ENCODE results near the gene PALD1.
A peak's percentile ranks its signal among the peaks of the same experiment; 100 is the strongest.

Gene PALD1

GRCh38 chr10:70508912-70509756 lies 30.6 kb downstream of the PALD1 start:
- no peak for DNase-seq

DNA sequence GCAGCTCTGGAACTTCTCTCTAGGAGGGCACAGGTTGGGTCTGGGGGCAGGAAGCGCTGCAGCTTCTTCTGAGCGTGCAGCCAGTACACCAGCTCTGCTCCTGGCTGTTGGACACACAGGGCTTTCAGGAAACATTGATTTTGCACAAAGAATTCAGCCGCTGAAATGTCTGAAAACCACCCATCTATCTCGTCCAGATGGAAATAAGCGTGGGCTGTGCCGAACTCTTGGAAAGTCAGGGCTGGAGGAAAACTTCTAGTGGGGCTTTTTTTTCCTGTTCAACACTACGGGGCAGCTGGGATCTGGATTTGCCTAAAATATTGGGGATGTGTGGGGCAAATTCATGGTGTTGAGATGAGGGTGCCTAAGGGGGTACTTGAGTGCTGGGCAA lies 31.2 kb downstream of the PALD1 start:
- DNase-seq, result no peak

- DNase-seq, result no peak
These were observed 31.9 kb downstream of the PALD1 start for GRCh38 chr10:70510453-70510852.

GRCh38 chr10:70510904-70511303 lies 32.3 kb downstream of the PALD1 start:
- DNase-seq, result no peak

- DNase-seq, result no peak
These were observed 33.6 kb downstream of the PALD1 start for GRCh38 chr10:70512149-70512639.

- peak; percentile 26 to 47 for DNase-seq
These were observed 35.3 kb downstream of the PALD1 start for GRCh38 chr10:70513848-70514309.

DNA sequence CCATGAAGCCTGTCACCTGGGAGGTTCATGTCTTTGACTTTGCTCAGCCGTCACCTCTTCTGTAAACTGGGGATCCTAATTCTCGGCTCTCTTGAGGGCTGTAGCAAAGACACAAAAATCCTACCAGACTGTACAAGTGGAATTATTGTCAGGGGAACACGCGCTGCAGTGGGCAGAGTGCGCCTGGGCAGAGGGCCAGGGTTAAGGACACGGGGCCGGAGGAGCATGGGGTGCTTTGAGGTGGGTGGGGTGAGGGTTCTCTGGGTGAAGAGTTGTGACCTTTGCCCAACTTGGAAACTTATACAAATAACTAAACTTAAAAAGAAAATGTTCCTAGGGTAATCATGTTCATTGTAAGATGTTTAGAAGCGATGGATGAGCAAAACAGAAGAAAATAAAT lies 36.0 kb downstream of the PALD1 start:
- DNase-seq, result no peak

- DNase-seq, result no peak
These were observed 36.6 kb downstream of the PALD1 start for GRCh38 chr10:70515035-70515667.

DNA sequence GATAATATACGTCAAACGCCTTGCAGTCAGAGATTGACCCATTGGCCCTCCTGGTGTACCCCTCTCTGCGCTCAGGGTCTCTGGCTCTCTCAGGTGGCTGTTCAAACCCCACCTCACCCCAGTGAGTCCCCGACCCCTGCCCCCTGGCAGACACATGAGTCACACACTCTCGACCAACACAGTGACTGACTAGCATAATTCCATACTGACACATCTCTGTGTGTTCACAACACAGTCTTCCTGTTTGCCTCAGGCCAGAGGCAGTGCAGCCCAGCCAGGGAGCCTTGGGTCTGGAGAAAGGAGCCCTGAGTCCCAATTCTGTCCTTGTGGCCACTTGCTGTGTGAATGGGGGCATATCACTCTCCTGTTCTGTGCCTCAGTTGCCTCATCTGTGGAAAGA lies 40.1 kb downstream of the PALD1 start:
- DNase-seq, result no peak

DNA sequence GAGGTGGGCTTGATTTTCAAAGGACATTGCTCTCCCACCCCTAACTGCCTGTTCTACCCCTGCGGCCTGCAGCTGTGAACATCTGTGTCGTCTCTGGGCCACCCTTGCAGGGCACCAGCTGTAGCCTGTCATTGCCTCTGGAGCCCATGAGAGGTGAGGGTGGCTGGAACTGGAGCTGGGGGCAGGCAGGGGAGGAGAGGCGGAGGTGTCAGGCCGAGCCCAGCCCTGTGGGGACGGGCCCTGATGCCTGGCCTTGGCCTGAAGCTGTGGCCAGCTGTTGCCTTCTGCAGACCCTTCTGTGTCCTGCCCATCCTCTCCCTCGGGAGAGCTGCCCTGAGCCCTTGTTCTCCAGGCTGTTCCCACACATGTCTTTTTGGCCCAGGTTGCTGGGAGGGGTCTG lies 44.5 kb downstream of the PALD1 start:
- DNase-seq, result no peak

GRCh38 chr10:70523549-70523948 lies 45.0 kb downstream of the PALD1 start:
- no peak for DNase-seq

- no peak for DNase-seq
These were observed 49.7 kb downstream of the PALD1 start for GRCh38 chr10:70528314-70528713.

DNA sequence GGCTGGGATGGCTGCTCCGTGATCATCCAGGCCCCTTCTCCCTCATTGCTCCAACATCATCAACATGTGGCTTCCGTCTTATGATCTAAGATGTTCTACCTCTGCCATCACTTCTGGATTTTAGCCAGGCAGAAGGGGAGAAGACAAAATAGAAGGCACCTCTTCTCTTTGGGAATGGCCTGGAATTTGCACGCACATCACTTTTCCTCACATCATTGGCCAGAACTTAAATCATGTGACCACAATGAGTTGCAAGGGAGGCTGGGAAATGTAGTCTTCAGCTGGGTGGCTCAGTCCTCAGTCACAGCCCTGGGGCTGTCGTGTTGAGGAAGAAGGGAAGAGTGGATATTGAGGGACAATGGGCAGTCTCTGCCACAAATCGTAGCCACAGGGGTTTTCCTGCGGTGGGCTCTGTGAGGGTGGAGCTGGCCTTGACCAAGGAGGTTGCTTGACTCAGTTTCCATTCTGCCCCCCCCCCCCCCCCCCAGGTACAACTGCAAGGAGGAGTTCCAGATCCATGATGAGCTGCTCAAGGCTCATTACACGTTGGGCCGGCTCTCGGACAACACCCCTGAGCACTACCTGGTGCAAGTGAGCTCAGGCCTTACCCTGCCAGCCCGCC lies 50.3 kb downstream of the PALD1 start:
- DNase-seq, result no peak

DNA sequence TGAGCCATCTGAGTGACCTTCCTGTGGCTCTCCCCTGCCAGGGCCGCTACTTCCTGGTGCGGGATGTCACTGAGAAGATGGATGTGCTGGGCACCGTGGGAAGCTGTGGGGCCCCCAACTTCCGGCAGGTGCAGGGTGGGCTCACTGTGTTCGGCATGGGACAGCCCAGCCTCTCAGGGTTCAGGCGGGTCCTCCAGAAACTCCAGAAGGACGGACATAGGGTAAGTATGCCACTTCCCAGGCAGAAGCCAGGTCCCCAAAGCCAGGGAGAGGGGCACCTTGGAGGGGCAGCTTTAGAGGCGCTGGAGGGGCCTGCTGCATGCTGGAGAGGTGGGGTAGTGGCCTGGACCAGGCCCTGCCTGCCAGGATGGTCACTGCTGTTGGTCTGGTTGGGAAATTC lies 51.3 kb downstream of the PALD1 start:
- DNase-seq, result no peak

- DNase-seq, result no peak
These were observed 51.7 kb downstream of the PALD1 start for GRCh38 chr10:70530315-70530714.

GRCh38 chr10:70532554-70533188 lies 54.1 kb downstream of the PALD1 start:
- no peak for DNase-seq

DNA sequence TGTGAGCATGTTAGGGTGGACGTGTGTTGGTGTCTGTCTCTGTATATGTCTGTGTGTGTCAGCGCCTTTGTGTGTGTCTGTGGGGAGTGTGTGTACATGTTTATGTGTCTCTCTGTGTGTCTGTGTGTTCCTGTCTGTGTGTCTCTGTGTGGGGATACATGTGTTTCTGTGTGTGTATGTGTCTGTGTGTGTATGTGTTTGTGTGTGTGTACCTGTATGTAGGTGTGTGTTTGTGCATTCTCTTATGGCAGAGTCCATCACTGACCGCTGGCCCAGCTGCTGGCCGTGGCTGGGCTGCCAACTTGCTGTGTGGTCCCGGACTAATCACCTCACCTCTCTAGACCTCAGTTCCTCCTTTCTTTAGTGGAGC lies 54.6 kb downstream of the PALD1 start:
- no peak for DNase-seq

GRCh38 chr10:70534281-70534680 lies 55.7 kb downstream of the PALD1 start:
- DNase-seq, result no peak

GRCh38 chr10:70535001-70535400 lies 56.4 kb downstream of the PALD1 start:
- no peak for DNase-seq

DNA sequence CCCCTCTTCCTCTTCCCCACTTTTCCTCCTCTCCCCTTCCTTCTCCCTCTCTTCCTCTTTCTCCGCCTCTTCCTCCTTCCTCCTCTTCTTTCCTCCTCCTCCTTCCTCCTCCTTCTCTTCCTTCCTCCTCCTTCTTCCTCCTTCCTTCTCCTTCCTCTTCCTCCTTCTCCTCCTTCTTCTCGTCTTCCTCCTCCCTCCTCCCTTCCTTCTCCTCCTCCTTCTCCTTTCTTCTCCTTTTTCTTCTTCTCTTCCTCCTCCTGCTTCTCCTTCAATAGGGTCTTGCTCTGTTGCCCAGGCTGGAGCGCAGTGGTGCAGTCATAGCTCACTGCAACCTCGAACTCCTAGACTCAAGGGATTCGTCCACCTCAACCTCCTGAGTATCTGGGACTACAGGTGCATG lies 56.9 kb downstream of the PALD1 start:
- DNase-seq, result no peak

DNA sequence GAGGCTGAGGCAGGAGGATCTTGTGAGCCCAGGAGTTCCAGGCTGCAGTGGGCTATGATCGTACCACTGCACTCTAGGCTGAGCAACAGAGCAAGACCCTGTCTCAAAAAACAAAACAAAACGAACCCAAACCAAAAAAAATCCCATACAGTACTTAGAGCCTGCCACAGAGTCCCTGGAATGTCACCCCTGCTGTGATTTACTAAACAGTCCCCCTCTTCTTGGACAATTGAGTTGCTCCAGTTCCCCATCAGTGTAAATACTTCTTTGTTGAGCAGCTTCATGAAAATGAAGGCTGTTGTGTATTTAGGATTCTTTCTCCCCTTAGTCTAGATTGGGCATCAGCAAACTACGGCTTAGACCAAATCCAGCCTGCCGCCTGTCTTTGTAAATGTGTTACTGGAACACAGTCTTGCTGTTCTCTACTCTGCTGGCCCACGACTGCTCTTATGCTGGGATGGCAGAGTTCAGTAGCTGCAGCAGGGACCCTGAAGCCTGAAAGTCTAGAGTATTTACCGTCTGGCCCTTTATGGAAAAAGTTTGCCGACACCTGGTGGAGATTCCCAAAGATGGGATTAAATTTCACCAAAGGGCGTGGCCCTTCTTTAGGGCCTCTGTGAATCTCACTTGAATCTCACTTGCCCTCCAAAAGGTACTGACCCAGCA lies 57.8 kb downstream of the PALD1 start:
- no peak for DNase-seq

DNA sequence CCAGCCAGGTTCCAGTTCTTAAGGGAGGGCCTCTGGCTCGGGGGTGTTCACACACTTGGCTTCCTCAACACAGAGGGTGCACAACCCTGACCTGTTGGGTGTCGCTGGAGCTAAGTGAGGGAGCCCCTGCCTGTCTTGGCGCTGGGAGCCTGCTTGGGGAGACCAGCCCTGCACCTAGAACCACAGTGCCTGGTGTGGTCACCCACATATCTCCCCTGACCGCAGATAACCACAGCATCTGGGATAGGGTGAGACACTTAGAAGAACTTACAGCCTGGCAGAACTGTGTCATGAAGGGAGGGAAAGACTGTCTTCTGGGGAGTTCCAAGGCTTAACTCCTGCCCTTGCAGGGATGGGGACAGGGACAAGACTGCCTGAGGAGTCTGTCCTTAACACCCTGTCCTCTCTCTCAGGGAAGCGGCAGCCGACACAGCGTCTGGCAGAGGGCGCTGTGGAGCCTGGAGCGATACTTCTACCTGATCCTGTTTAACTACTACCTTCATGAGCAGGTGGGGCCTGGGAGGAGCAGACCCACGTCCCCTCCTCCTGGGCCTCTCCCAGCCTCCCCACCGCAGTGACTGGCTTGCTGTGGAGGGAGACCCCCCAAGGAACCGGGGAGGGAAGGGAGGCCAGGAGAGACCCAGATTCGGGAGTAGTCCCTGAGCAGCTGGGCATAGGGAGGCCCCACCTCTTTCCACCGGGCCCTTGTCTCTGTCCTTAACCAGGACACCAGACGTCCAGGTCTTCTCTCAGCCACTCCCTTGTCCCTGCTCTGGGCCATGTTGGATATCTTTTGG lies 59.0 kb downstream of the PALD1 start:
- peak in 1 of 2 donors; percentile 51 for DNase-seq

All from stimulated activated CD4-positive, alpha-beta T cell treated with anti-CD3 and anti-CD28 coated beads, Interleukin-2, amount 100 ng/mL, for 24 hours (primary cell).